GF-D8 (cell line): ENCODE data around the gene SLC22A25.
"Not testable (repeated sequence)": the region's sequence is repeated elsewhere in the genome, so short reads cannot be mapped to it uniquely, and the experiment has no call there.

Source experiments
- DNase-seq: peaks from one replicate; lab custom pipeline; 2025; lab: John Stamatoyannopoulos, UW

SLC22A25 gene

GRCh38 chr11:63243533-63243932 is at the start of gene SLC22A25:
SLC22A25 (minus strand) TSS chr11:63243599; CDS start chr11:63229652, 13,947 bp downstream.
- no peak for DNase-seq

- no peak for DNase-seq
These were observed 46.9 kb upstream of the SLC22A25 start for GRCh38 chr11:63290285-63290684.

- no peak for DNase-seq
These were observed 46.3 kb upstream of the SLC22A25 start for GRCh38 chr11:63289658-63290057.

GRCh38 chr11:63282579-63282978 is 39.2 kb upstream of the SLC22A25 start:
- DNase-seq: no peak

- DNase-seq: no peak
These were observed 37.5 kb upstream of the SLC22A25 start for GRCh38 chr11:63280920-63281319.

GRCh38 chr11:63277345-63277943 is 34.0 kb upstream of the SLC22A25 start:
- no peak for DNase-seq

GRCh38 chr11:63274776-63275175 is 31.4 kb upstream of the SLC22A25 start:
- DNase-seq: no peak

GRCh38 chr11:63273685-63274084 is 30.3 kb upstream of the SLC22A25 start:
- no peak for DNase-seq

GRCh38 chr11:63262547-63262946 is 19.1 kb upstream of the SLC22A25 start:
- no peak for DNase-seq

GRCh38 chr11:63251312-63251711 is 7.9 kb upstream of the SLC22A25 start:
- no peak for DNase-seq

GRCh38 chr11:63250162-63251050 is 7.0 kb upstream of the SLC22A25 start:
- no peak for DNase-seq

GRCh38 chr11:63248966-63249365 is 5.6 kb upstream of the SLC22A25 start:
- no peak for DNase-seq

GRCh38 chr11:63247237-63248002 is 4.0 kb upstream of the SLC22A25 start:
- not testable (repeated sequence) for DNase-seq

- DNase-seq: no peak
These were observed 2.6 kb upstream of the SLC22A25 start for GRCh38 chr11:63246045-63246444.

GRCh38 chr11:63244862-63245261 is 1.5 kb upstream of the SLC22A25 start:
- DNase-seq: no peak

- DNase-seq: no peak
These were observed 1.2 kb downstream of the SLC22A25 start for GRCh38 chr11:63242089-63242781.

GRCh38 chr11:63240791-63241379 is 2.5 kb downstream of the SLC22A25 start:
- no peak for DNase-seq

GRCh38 chr11:63240098-63240497 is 3.3 kb downstream of the SLC22A25 start:
- no peak for DNase-seq

- no peak for DNase-seq
These were observed 4.1 kb downstream of the SLC22A25 start for GRCh38 chr11:63239254-63239653.

GRCh38 chr11:63237413-63237812 is 6.0 kb downstream of the SLC22A25 start:
- DNase-seq: no peak
